Uterus (tissue), 4 donors: ENCODE results near the gene CYB5R3. TPM values are rescaled to one million over a fixed set of nuclear protein-coding genes. Genes with fewer than 3 reads are reported as not detected.
"Not testable (repeated sequence)": the region's sequence is repeated elsewhere in the genome, so short reads cannot be mapped to it uniquely, and the experiment has no call there.

Experiments
- DNase-seq, 2 donors: peaks; one replicate each; pipeline ENCODE4 v3.0.0-alpha.2; 2019 to 2020
- H3K27ac ChIP-seq, 2 donors: fragments of 200-600 bp; sonication (generic); 1 replicate in 1 of 2; 2 replicates in 1 of 2; pipeline ENCODE4 v1.5.1; 2016 to 2018
- H3K27me3 ChIP-seq, 2 donors: fragments of 200-600 bp; sonication (generic); one replicate each; pipeline ENCODE4 v1.5.1; 2018 to 2019; ENCODE audit warnings: control low read depth in 1 of 2
- H3K36me3 ChIP-seq, 2 donors: fragments of 200-600 bp; sonication (generic); one replicate each; pipeline ENCODE4 v1.5.1; 2019; ENCODE audit warnings: control low read depth in 1 of 2
- H3K4me1 ChIP-seq, 2 donors: fragments of 200-600 bp; sonication (generic); one replicate each; pipeline ENCODE4 v1.5.1; 2018 to 2019; ENCODE audit warnings: control low read depth in 1 of 2
- H3K4me3 ChIP-seq, 2 donors: fragments of 200-600 bp; sonication (generic); 1 replicate in 1 of 2; 2 replicates in 1 of 2; pipeline ENCODE4 v1.5.1; 2018 to 2019; ENCODE audit warnings: mild to moderate bottlenecking in 1 of 2
- H3K9me3 ChIP-seq, 2 donors: fragments of 200-600 bp; sonication (generic); one replicate each; pipeline ENCODE4 v1.5.1; 2019; ENCODE audit warnings: control low read depth in 1 of 2
- CTCF ChIP-seq, 4 experiments: fragments of 200-600 bp in 2 of 4; fragments of 450-650 bp in 2 of 4; sonication (generic) in 2 of 4; IDR thresholded peaks; one replicate each; pipeline ENCODE4 v1.5.1; 2016 to 2019; ENCODE audit warnings: antibody characterized with exemption in 4 of 4, mild to moderate bottlenecking in 2 of 4, moderate library complexity in 1 of 4
- POLR2A ChIP-seq, 2 donors: fragments of 450-650 bp; IDR thresholded peaks; one replicate each; pipeline ENCODE4 v1.6.1; 2016; ENCODE audit warnings: antibody characterized with exemption in 2 of 2, mild to moderate bottlenecking in 1 of 2, moderate library complexity in 1 of 2
- intact Hi-C: fragments of 100-400 bp; cut with DNase I; formaldehyde crosslinking; loops from one replicate; pipeline ENCODE4 v1.15.1; 2023; ENCODE audit warnings: low total_unique reads
- total RNA-seq, 4 donors: library from RNA; depleted of rRNA in 3 of 4; stranded (reverse); fragments of >200 nt in 3 of 4; gene quantifications; one replicate each; pipeline versions ENCODE4 v1.1.0 to v1.2.4, GENCODE V29; 2014 to 2023
- donor health status: DM: yes; HTN: yes; CAD: no.

The CYB5R3 gene
- total RNA-seq, 4 donors from 2014 or later: 34.0 to 225 (median 51.7) TPM

- no peak for DNase-seq
- Histone ChIP-seq H3K36me3 (no peaks in the 10 kb centered on the region), H3K9me3 (no peaks in the 10 kb centered on the region), H3K27me3 (no peaks in the 10 kb centered on the region), H3K4me1 (peaks cover 18 to 22% of the 10 kb centered on the region in 2 donors), H3K27ac (no peak overlapping the region), H3K4me3 (no peak overlapping the region)
- no peak for TF ChIP-seq CTCF (IDR thresholded peaks at IDR 0.05)
- no peak for TF ChIP-seq POLR2A (IDR thresholded peaks at IDR 0.05)
- intact Hi-C loops: no loop called here
Observed at GRCh38 chr22:42611051-42611450, 38.1 kb downstream of the CYB5R3 start.

GRCh38 chr22:42610186-42610585, 39.0 kb downstream of the CYB5R3 start:
- Histone ChIP-seq H3K9me3 (no peaks in the 10 kb centered on the region), H3K27ac (peak overlapping the region in 1 of 2 donors; percentile 14), H3K36me3 (no peaks in the 10 kb centered on the region), H3K4me1 (peaks cover 18 to 22% of the 10 kb centered on the region in 2 donors), H3K27me3 (no peaks in the 10 kb centered on the region), H3K4me3 (no peak overlapping the region)
- DNase-seq: no peak
- intact Hi-C loops: no loop called here
- TF ChIP-seq CTCF (IDR thresholded peaks at IDR 0.05) (no peak), POLR2A (IDR thresholded peaks at IDR 0.05) (no peak)

- H3K4me3 ChIP-seq: no peak overlapping the region
- no peaks in the 10 kb centered on the region for H3K9me3 ChIP-seq
- TF ChIP-seq POLR2A (IDR thresholded peaks at IDR 0.05) (no peak), CTCF (IDR thresholded peaks at IDR 0.05) (no peak)
- intact Hi-C loops: no loop called here
- H3K4me1 ChIP-seq: peaks cover 18 to 22% of the 10 kb centered on the region in 2 donors
- H3K27me3 ChIP-seq: no peaks in the 10 kb centered on the region
- no peaks in the 10 kb centered on the region for H3K36me3 ChIP-seq
- peak overlapping the region in 1 of 2 donors; percentile 10 for H3K27ac ChIP-seq
- no peak for DNase-seq
Observed at GRCh38 chr22:42608823-42609361, 40.3 kb downstream of the CYB5R3 start.

- Histone ChIP-seq H3K27ac (peak overlapping the region in 1 of 2 donors; percentile 10), H3K9me3 (no peaks in the 10 kb centered on the region), H3K4me3 (no peak overlapping the region), H3K4me1 (peaks cover 14 to 18% of the 10 kb centered on the region in 2 donors), H3K36me3 (no peaks in the 10 kb centered on the region), H3K27me3 (no peaks in the 10 kb centered on the region)
- intact Hi-C loops: no loop called here
- DNase-seq: no peak
- TF ChIP-seq CTCF (IDR thresholded peaks at IDR 0.05): no peak
Observed at GRCh38 chr22:42608136-42608822, 40.9 kb downstream of the CYB5R3 start.

- H3K27me3 ChIP-seq, H3K4me3 ChIP-seq, H3K27ac ChIP-seq, intact Hi-C loops, DNase-seq, H3K9me3 ChIP-seq, H3K36me3 ChIP-seq: not testable (repeated sequence)
- peaks cover 7 to 12% of the 10 kb centered on the region in 2 donors for H3K4me1 ChIP-seq
Observed at GRCh38 chr22:42607641-42608040, 41.6 kb downstream of the CYB5R3 start.
